GM12878 (cell line): ENCODE measurements around the gene ABL1. TPM values are rescaled to one million over a fixed set of nuclear protein-coding genes. Genes with fewer than 3 reads are reported as not detected.
A peak's percentile ranks its signal among the peaks of the same experiment; 100 is the strongest.

Experiments used
- ATF7 ChIP-seq: fragments of 450-650 bp; IDR thresholded peaks from 2 replicates; pipeline ENCODE4 v1.6.1; 2016; ENCODE audit warnings: low read depth, mild to moderate bottlenecking
- BCL11A ChIP-seq: IDR thresholded peaks from 2 replicates; pipeline ENCODE4 v1.6.1; 2011; ENCODE audit warnings: low read depth, low read length
- BRCA1 ChIP-seq: IDR thresholded peaks from 2 replicates; pipeline ENCODE4 v1.6.1; 2011; ENCODE audit warnings: low read depth, low read length, improper control_type of control experiment
- CREB1 ChIP-seq: IDR thresholded peaks from 2 replicates; pipeline ENCODE4 v1.6.1; 2012; ENCODE audit warnings: low read depth, mild to moderate bottlenecking, inconsistent platforms
- E4F1 ChIP-seq: fragments of 450-650 bp; IDR thresholded peaks from 2 replicates; pipeline ENCODE4 v1.6.1; 2018; ENCODE audit warnings: borderline replicate concordance, mild to moderate bottlenecking; ENCODE audit not compliant: partially characterized antibody
- IKZF1 ChIP-seq: fragments of 450-650 bp; conservative IDR thresholded peaks from 2 replicates; pipeline ENCODE4 v1.6.1; 2017; ENCODE audit warnings: antibody characterized with exemption, mild to moderate bottlenecking
- IKZF2 ChIP-seq, 2 experiments: fragments of 450-650 bp; IDR thresholded peaks; 2 replicates each; pipeline ENCODE4 v1.6.1; 2017; ENCODE audit warnings: mild to moderate bottlenecking in 2 of 2, moderate library complexity in 2 of 2
- IRF4 ChIP-seq: IDR thresholded peaks from 2 replicates; pipeline ENCODE4 v1.6.1; 2011; ENCODE audit warnings: low read depth, low read length
- KAT2A ChIP-seq: conservative IDR thresholded peaks from 2 replicates; pipeline ENCODE4 v1.6.1; 2011; ENCODE audit warnings: low read depth, low read length; ENCODE audit not compliant: control insufficient read depth
- KLF5 ChIP-seq: fragments of 450-650 bp; IDR thresholded peaks from 2 replicates; pipeline ENCODE4 v1.6.1; 2014; ENCODE audit warnings: mild to moderate bottlenecking; ENCODE audit not compliant: partially characterized antibody
- MTA3 ChIP-seq: IDR thresholded peaks from 2 replicates; pipeline ENCODE4 v1.6.1; 2012; ENCODE audit warnings: low read length, inconsistent platforms, borderline replicate concordance
- POU2F2 ChIP-seq: IDR thresholded peaks from 3 replicates; pipeline ENCODE4 v1.6.1; 2011; ENCODE audit warnings: low read depth, mild to moderate bottlenecking, low read length, borderline replicate concordance
- RBBP5 ChIP-seq: fragments of 200-600 bp; sonication (generic); conservative IDR thresholded peaks from 2 replicates; pipeline ENCODE4 v1.6.1; 2016
- RELA ChIP-seq: fragments of 450-650 bp; IDR thresholded peaks from 2 replicates; pipeline ENCODE4 v1.8.0; 2014; ENCODE audit warnings: borderline replicate concordance; ENCODE audit not compliant: partially characterized antibody
- RUNX3 ChIP-seq: IDR thresholded peaks from 2 replicates; pipeline ENCODE4 v1.6.1; 2012; ENCODE audit warnings: low read length, inconsistent platforms
- SREBF1 ChIP-seq: IDR thresholded peaks from 2 replicates; pipeline ENCODE4 v1.6.1; 2012; ENCODE audit warnings: mild to moderate bottlenecking, low read length
- TAF1 ChIP-seq: IDR thresholded peaks from 2 replicates; pipeline ENCODE4 v1.6.1; 2011; ENCODE audit warnings: mild to moderate bottlenecking, low read depth, low read length, borderline replicate concordance
- TCF12 ChIP-seq: IDR thresholded peaks from 2 replicates; pipeline ENCODE4 v1.6.1; 2011; ENCODE audit warnings: low read depth, mild to moderate bottlenecking, low read length
- WRNIP1 ChIP-seq: IDR thresholded peaks from 2 replicates; pipeline ENCODE4 v1.6.1; 2011; ENCODE audit warnings: low read depth, low read length, improper control_type of control experiment, borderline replicate concordance
- YBX1 ChIP-seq: fragments of 450-650 bp; IDR thresholded peaks from 2 replicates; pipeline ENCODE4 v1.6.1; 2016; ENCODE audit warnings: antibody characterized with exemption
- ZNF687 ChIP-seq: fragments of 450-650 bp; IDR thresholded peaks from 2 replicates; pipeline ENCODE4 v1.6.1; 2017; ENCODE audit warnings: mild to moderate bottlenecking, moderate library complexity
- ZZZ3 ChIP-seq: IDR thresholded peaks from 2 replicates; pipeline ENCODE4 v1.6.1; 2011; ENCODE audit warnings: low read depth; ENCODE audit not compliant: control insufficient read depth, insufficient read length
- polyA plus RNA-seq, 11 experiments: library from polyadenylated mRNA; depleted of rRNA in 4 of 11; unstranded in 6 of 11; stranded (reverse) in 5 of 11; fragments of >200 nt; fragmentation: Nextera tagmentation in 4 of 11; fragmentation: Illumina TruSeq in 1 of 11; extraction: Ambion mirVana in 4 of 11; extraction: Trizol in 1 of 11; gene quantifications; 1 replicate in 1 of 11; 2 replicates in 10 of 11; pipeline versions ENCODE4 v1.2.1 to v1.2.3, GENCODE V29; 2011 to 2016; ENCODE audit warnings: inconsistent platforms in 2 of 11, missing spikeins in 2 of 11, low read depth in 1 of 11
- total RNA-seq, 4 experiments: library from RNA; depleted of rRNA in 3 of 4; stranded (reverse); fragments of >200 nt in 3 of 4; fragmentation: Illumina TruSeq in 1 of 4; extraction: Trizol in 1 of 4; gene quantifications; 2 replicates each; pipeline versions ENCODE4 v1.2.1 to v1.2.3, GENCODE V29; 2013 to 2021

Gene ABL1
- total and polyA plus RNA-seq, 10 of the 15 experiments (the other 5 are each of a cell fraction or from before 2014, with no cell fraction given): 0.79 to 51.5 (median 16.3) TPM

GRCh38 chr9:130805510-130806326 lies 29.3 kb upstream of the ABL1 start (continued):
- TF ChIP-seq IRF4: 0 out of 2 replicates have a peak, but pooled peaks have one; percentile 31
- no peak for TF ChIP-seq BCL11A
- no peak for TF ChIP-seq BRCA1
- no peak for TF ChIP-seq KAT2A
- TF ChIP-seq ZNF687: no peak
- no peak for TF ChIP-seq RBBP5
- TF ChIP-seq YBX1: no peak
- no peak for TF ChIP-seq RELA
- no peak for TF ChIP-seq TCF12
- peak; percentile 83 for TF ChIP-seq RUNX3
- TF ChIP-seq ATF7: no peak
- no peak for TF ChIP-seq TAF1
- no peak for TF ChIP-seq WRNIP1
- peak; percentile 37; the same call in 1 of the 2 replicates for TF ChIP-seq IKZF1
- TF ChIP-seq IKZF2 (IDR thresholded peaks at IDR 0.05): peak; percentile 50 to 63; a peak in 3 of 4 replicates
- no peak for TF ChIP-seq E4F1
- no peak for TF ChIP-seq ZZZ3
- TF ChIP-seq KLF5: no peak
- TF ChIP-seq MTA3: no peak
- no peak for TF ChIP-seq POU2F2
- TF ChIP-seq SREBF1: no peak
- TF ChIP-seq CREB1: no peak
- TF ChIP-seq, all 136 proteins: peak for 6
